Neural cell (in vitro differentiated cells): ENCODE results near the gene DUSP22. TPM values are rescaled to one million over a fixed set of nuclear protein-coding genes. Genes with fewer than 3 reads are reported as not detected.

Source experiments
- H2AFZ ChIP-seq: fragments of 200-600, 300-800 bp; sonication (generic), shearing (Covaris generic); 2 replicates; pipeline ENCODE4 v1.6.0; 2014; ENCODE audit warnings: low read depth, mild to moderate bottlenecking, antibody characterized with exemption, low read length, moderate library complexity
- H3F3A ChIP-seq: fragments of 200-600 bp; shearing (Covaris generic); 2 replicates; pipeline ENCODE4 v1.6.1; 2016; ENCODE audit warnings: mild to moderate bottlenecking, moderate library complexity, mixed read lengths, antibody characterized with exemption, low read length; ENCODE audit not compliant: insufficient read depth, poor library complexity, severe bottlenecking
- H3K27ac ChIP-seq: fragments of 200-600, 300-800 bp; sonication (generic), shearing (Covaris generic); 2 replicates; pipeline ENCODE4 v1.5.1; 2014; ENCODE audit warnings: mild to moderate bottlenecking, low read length, moderate library complexity
- H3K27me3 ChIP-seq: fragments of 300-800, 200-600 bp; sonication (generic), shearing (Covaris generic); 2 replicates; pipeline ENCODE4 v1.6.0; 2014; ENCODE audit warnings: mild to moderate bottlenecking, low read depth, low read length, moderate library complexity; ENCODE audit not compliant: insufficient read depth
- H3K36me3 ChIP-seq: fragments of 300-800, 200-600 bp; sonication (generic), shearing (Covaris generic); 2 replicates; pipeline ENCODE4 v1.5.1; 2014; ENCODE audit warnings: mild to moderate bottlenecking, antibody characterized with exemption, low read length, moderate library complexity; ENCODE audit not compliant: insufficient read depth
- H3K4me2 ChIP-seq: fragments of 300-800, 200-600 bp; sonication (generic), shearing (Covaris generic); 2 replicates; pipeline ENCODE4 v1.6.0; 2014; ENCODE audit warnings: mild to moderate bottlenecking, low read length
- H3K4me3 ChIP-seq: fragments of 300-800, 200-600 bp; sonication (generic), shearing (Covaris generic); 2 replicates; pipeline ENCODE4 v1.5.1; 2014; ENCODE audit warnings: mild to moderate bottlenecking, low read length, moderate library complexity
- H3K79me2 ChIP-seq: fragments of 200-600 bp; shearing (Covaris generic); replicated peaks from 2 replicates; pipeline ENCODE4 v1.6.0; 2014; ENCODE audit warnings: mild to moderate bottlenecking, low read length, moderate library complexity; ENCODE audit not compliant: insufficient read depth
- H3K9ac ChIP-seq: fragments of 300-800, 200-600 bp; sonication (generic), shearing (Covaris generic); 2 replicates; pipeline ENCODE4 v1.6.1; 2016; ENCODE audit warnings: mild to moderate bottlenecking, low read length, mixed read lengths
- H3K9me2 ChIP-seq: fragments of 200-600 bp; shearing (Covaris generic); 2 replicates; pipeline ENCODE4 v1.6.1; 2016; ENCODE audit warnings: mild to moderate bottlenecking, low read length, mixed read lengths; ENCODE audit not compliant: insufficient read depth
- H3K9me3 ChIP-seq: fragments of 200-600, 300-800 bp; sonication (generic), shearing (Covaris generic); 2 replicates; pipeline ENCODE4 v1.6.1; 2016; ENCODE audit warnings: mild to moderate bottlenecking, mixed run types, low read length, moderate library complexity, mixed read lengths
- H4K20me1 ChIP-seq: fragments of 200-600 bp; shearing (Covaris generic); 2 replicates; pipeline ENCODE4 v1.6.1; 2016; ENCODE audit warnings: mild to moderate bottlenecking, mixed run types; ENCODE audit not compliant: insufficient read depth
- CTCF ChIP-seq: fragments of 450-650 bp; IDR thresholded peaks from 2 replicates; pipeline ENCODE4 v1.5.1; 2014; ENCODE audit warnings: antibody characterized with exemption, mild to moderate bottlenecking, moderate library complexity; ENCODE audit not compliant: poor library complexity, severe bottlenecking
- EP300 ChIP-seq: fragments of 450-650 bp; conservative IDR thresholded peaks from 2 replicates; pipeline ENCODE4 v1.6.1; 2014; ENCODE audit warnings: antibody characterized with exemption, mild to moderate bottlenecking, moderate library complexity; ENCODE audit not compliant: poor library complexity, severe bottlenecking
- EZH2 ChIP-seq: fragments of 200-600, 300-800 bp; shearing (Covaris generic), sonication (generic); IDR thresholded peaks from 2 replicates; pipeline ENCODE4 v1.6.1; 2014; ENCODE audit warnings: antibody characterized with exemption, low read length, borderline replicate concordance, mild to moderate bottlenecking; ENCODE audit not compliant: insufficient read depth, poor library complexity, severe bottlenecking
- MXI1 ChIP-seq: fragments of 450-650 bp; conservative IDR thresholded peaks from 2 replicates; pipeline ENCODE4 v1.6.1; 2014; ENCODE audit warnings: antibody characterized with exemption, mild to moderate bottlenecking; ENCODE audit not compliant: poor library complexity, severe bottlenecking
- POLR2AphosphoS5 ChIP-seq: IDR thresholded peaks from 2 replicates; pipeline ENCODE4 v1.6.1; 2012
- RAD21 ChIP-seq: fragments of 450-650 bp; conservative IDR thresholded peaks from 2 replicates; pipeline ENCODE4 v1.6.1; 2014; ENCODE audit warnings: antibody characterized with exemption, mild to moderate bottlenecking, moderate library complexity
- REST ChIP-seq: IDR thresholded peaks from 2 replicates; pipeline ENCODE4 v1.6.1; 2012; ENCODE audit warnings: borderline replicate concordance
- SMC3 ChIP-seq: fragments of 450-650 bp; conservative IDR thresholded peaks from 2 replicates; pipeline ENCODE4 v1.6.1; 2014; ENCODE audit warnings: antibody characterized with exemption, mild to moderate bottlenecking, moderate library complexity; ENCODE audit not compliant: poor library complexity
- TAF1 ChIP-seq: IDR thresholded peaks from 2 replicates; pipeline ENCODE4 v1.6.1; 2012; ENCODE audit warnings: low read depth
- polyA plus RNA-seq: library from polyadenylated mRNA; depleted of rRNA; stranded (reverse); fragments of >200 nt; gene quantifications from 2 replicates; pipeline ENCODE4 v1.2.3, GENCODE V29; 2014

DUSP22 gene
- polyA plus RNA-seq, 1 donor from 2014 or later: 24.9 TPM

- Histone ChIP-seq H3K36me3 (no peaks in the 10 kb centered on the region), H3K79me2 (no peaks in the 10 kb centered on the region), H3K9me2 (no peaks in the 10 kb centered on the region), H3K4me2 (no peak overlapping the region), H3K27me3 (no peaks in the 10 kb centered on the region), H4K20me1 (no peaks in the 10 kb centered on the region), H3K9me3 (peaks cover 15% of the 10 kb centered on the region), H3K9ac (no peak overlapping the region), H3F3A (no peaks in the 10 kb centered on the region), H3K27ac (no peak overlapping the region), H3K4me3 (no peak overlapping the region), H2AFZ (no peak overlapping the region)
- TF ChIP-seq RAD21 (no peak), CTCF (no peak), TAF1 (no peak), SMC3 (no peak)
Measured at GRCh38 chr6:301526-301925, 9.2 kb downstream of the DUSP22 start.

- Histone ChIP-seq H3K4me2 (no peak overlapping the region), H2AFZ (no peak overlapping the region), H3K4me3 (no peak overlapping the region), H3K36me3 (no peaks in the 10 kb centered on the region), H3K79me2 (no peaks in the 10 kb centered on the region), H3K27ac (no peak overlapping the region), H3K9ac (no peak overlapping the region), H3K9me3 (peaks cover 15% of the 10 kb centered on the region), H3F3A (no peaks in the 10 kb centered on the region), H4K20me1 (no peaks in the 10 kb centered on the region), H3K27me3 (no peaks in the 10 kb centered on the region), H3K9me2 (no peaks in the 10 kb centered on the region)
- TF ChIP-seq TAF1: no peak
- TF ChIP-seq CTCF: no peak
- no peak for TF ChIP-seq POLR2AphosphoS5
- TF ChIP-seq EP300: no peak
- no peak for TF ChIP-seq RAD21
- no peak for TF ChIP-seq EZH2
- no peak for TF ChIP-seq MXI1
- no peak for TF ChIP-seq SMC3
- no peak for TF ChIP-seq REST
Measured at GRCh38 chr6:301929-302705, 9.8 kb downstream of the DUSP22 start.
